Renal cortex interstitium (tissue), 15 donors: Measurements from ENCODE around the gene STIMATE. TPM values are rescaled to one million over a fixed set of nuclear protein-coding genes. Genes with fewer than 3 reads are reported as not detected.

ENCODE experiments used
- DNase-seq, 11 donors: peaks; one replicate each; pipeline ENCODE4 v3.0.0-alpha.2; 2013; ENCODE audit warnings: low read depth in 9 of 11, low spot score in 4 of 11; ENCODE audit errors: extremely low read depth in 1 of 11
- long read RNA-seq, 16 experiments: transcript quantifications; one replicate each; lab custom pipeline, GENCODE V29; 2026
- polyA plus RNA-seq, 3 donors: library from polyadenylated mRNA; unstranded; fragments of 120-200 nt; gene quantifications; one replicate each; pipeline ENCODE4 v1.2.1, GENCODE V29; 2013; ENCODE audit not compliant: insufficient read length in 3 of 3

Gene STIMATE
- 10 to 100 TPM; 14.6 to 17.0 (median 15.9) TPM for polyA plus RNA-seq
- long read RNA-seq, donor 1, full-length matches to known transcripts: 4 of 4 reads
- long read RNA-seq, donor 1, partial matches to known transcripts: 0 of 4 reads
- long read RNA-seq, donor 1, other reads (novel, unspliced or antisense): 0 of 4 reads
- long read RNA-seq, donor 2, full-length matches to known transcripts: 4 of 4 reads
- long read RNA-seq, donor 2, partial matches to known transcripts: 0 of 4 reads
- long read RNA-seq, donor 2, other reads (novel, unspliced or antisense): 0 of 4 reads
- long read RNA-seq, donor 3, full-length matches to known transcripts: 7 of 7 reads
- long read RNA-seq, donor 3, partial matches to known transcripts: 0 of 7 reads
- long read RNA-seq, donor 3, other reads (novel, unspliced or antisense): 0 of 7 reads
- long read RNA-seq, donor 4, full-length matches to known transcripts: 2 of 2 reads
- long read RNA-seq, donor 4, partial matches to known transcripts: 0 of 2 reads
- long read RNA-seq, donor 4, other reads (novel, unspliced or antisense): 0 of 2 reads
- long read RNA-seq, donor 5: 0 reads
- long read RNA-seq, donor 6, full-length matches to known transcripts: 5 of 5 reads
- long read RNA-seq, donor 6, partial matches to known transcripts: 0 of 5 reads
- long read RNA-seq, donor 6, other reads (novel, unspliced or antisense): 0 of 5 reads
- long read RNA-seq, donor 7, full-length matches to known transcripts: 9 of 9 reads
- long read RNA-seq, donor 7, partial matches to known transcripts: 0 of 9 reads
- long read RNA-seq, donor 7, other reads (novel, unspliced or antisense): 0 of 9 reads
- long read RNA-seq, donor 8, full-length matches to known transcripts: 7 of 7 reads
- long read RNA-seq, donor 8, partial matches to known transcripts: 0 of 7 reads
- long read RNA-seq, donor 8, other reads (novel, unspliced or antisense): 0 of 7 reads
- long read RNA-seq, donor 9, full-length matches to known transcripts: 1 of 1 reads
- long read RNA-seq, donor 9, partial matches to known transcripts: 0 of 1 reads
- long read RNA-seq, donor 9, other reads (novel, unspliced or antisense): 0 of 1 reads
- long read RNA-seq, donor 10, full-length matches to known transcripts: 3 of 3 reads
- long read RNA-seq, donor 10, partial matches to known transcripts: 0 of 3 reads
- long read RNA-seq, donor 10, other reads (novel, unspliced or antisense): 0 of 3 reads
- long read RNA-seq, donor 11, full-length matches to known transcripts: 7 of 7 reads
- long read RNA-seq, donor 11, partial matches to known transcripts: 0 of 7 reads
- long read RNA-seq, donor 11, other reads (novel, unspliced or antisense): 0 of 7 reads
- long read RNA-seq, donor 12, full-length matches to known transcripts: 2 of 2 reads
- long read RNA-seq, donor 12, partial matches to known transcripts: 0 of 2 reads
- long read RNA-seq, donor 12, other reads (novel, unspliced or antisense): 0 of 2 reads
- long read RNA-seq, donor 13, full-length matches to known transcripts: 6 of 6 reads
- long read RNA-seq, donor 13, partial matches to known transcripts: 0 of 6 reads
- long read RNA-seq, donor 13, other reads (novel, unspliced or antisense): 0 of 6 reads
- long read RNA-seq, donor 14, full-length matches to known transcripts: 4 of 4 reads
- long read RNA-seq, donor 14, partial matches to known transcripts: 0 of 4 reads
- long read RNA-seq, donor 14, other reads (novel, unspliced or antisense): 0 of 4 reads
- long read RNA-seq, donor 15, full-length matches to known transcripts: 4 of 4 reads
- long read RNA-seq, donor 15, partial matches to known transcripts: 0 of 4 reads
- long read RNA-seq, donor 15, other reads (novel, unspliced or antisense): 0 of 4 reads
- long read RNA-seq, donor 16, full-length matches to known transcripts: 14 of 14 reads
- long read RNA-seq, donor 16, partial matches to known transcripts: 0 of 14 reads
- long read RNA-seq, donor 16, other reads (novel, unspliced or antisense): 0 of 14 reads

DNA sequence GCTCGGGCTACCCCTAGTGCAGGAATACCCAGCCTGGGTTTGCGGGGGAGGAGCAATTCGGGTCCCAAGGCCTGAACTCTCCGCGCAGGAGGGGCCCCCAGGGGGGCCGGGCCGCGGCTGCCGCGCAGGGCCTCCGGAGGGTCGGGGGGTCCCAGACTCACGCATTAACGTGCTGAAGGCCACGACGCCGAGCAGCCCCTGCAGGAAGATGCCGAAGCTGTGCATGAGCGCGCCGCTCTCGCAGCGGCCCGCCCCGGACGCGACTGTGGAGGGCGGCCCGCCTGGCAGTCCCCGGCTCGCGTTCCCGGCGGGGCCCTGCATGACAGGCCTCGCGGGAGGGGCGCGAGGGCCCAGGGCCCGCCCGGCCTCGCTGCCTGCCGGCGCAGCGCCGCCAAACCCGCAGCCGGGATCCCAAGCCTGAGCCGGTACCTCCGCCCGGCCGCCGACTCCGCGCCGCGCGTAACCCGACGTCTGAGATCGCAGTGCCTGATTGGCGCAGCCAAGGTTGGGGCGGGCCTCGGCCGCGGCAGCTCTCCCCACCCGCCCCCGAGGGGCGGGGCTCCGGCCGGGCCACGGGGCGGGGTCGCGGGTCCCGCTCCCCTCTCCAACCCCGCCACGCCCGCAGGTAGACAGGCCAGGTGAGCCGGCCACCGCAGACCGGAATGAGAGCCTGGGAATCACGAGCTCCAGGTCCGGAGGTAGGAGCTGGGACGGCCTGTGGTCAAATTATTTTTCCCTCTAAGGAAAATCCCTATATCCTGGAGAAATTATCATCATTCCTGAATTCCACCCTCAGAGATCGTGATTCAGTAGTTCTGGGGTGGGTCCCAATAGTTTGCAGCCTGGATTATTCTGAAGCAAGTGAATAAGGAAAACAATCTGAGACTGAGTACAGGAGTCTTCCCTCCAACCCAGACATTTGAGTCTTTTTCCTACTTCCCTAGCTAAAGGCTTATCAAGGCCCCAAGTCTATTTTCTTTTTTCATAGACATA is at the start of gene STIMATE:
Gene STIMATE (minus strand): TSS at position 419 of the 993 bp plus-strand sequence. CDS start 98 bp downstream, at position 321.
- DNase-seq: peak; percentile 31 to 73 (median 66)

DNA sequence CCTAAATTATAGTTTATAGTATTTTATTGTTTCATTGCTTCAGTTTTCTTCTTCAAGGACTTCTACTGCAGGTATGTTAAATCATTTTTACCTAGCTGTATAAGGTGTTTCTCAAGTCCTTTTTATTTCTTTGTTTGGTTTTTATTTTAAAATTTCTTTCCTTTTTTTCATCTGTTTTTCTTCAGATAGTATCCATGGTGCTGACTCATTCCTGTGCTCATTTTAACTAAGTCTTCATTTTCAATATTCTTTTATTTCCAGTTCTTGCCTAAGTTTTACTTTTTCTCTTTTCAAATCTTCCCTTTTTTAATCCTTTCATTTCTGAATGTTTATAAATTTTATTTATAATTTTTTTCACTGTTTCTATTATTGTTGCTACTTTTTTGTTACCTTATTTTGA is 42.3 kb upstream of the STIMATE start:
- no peak for DNase-seq

DNA sequence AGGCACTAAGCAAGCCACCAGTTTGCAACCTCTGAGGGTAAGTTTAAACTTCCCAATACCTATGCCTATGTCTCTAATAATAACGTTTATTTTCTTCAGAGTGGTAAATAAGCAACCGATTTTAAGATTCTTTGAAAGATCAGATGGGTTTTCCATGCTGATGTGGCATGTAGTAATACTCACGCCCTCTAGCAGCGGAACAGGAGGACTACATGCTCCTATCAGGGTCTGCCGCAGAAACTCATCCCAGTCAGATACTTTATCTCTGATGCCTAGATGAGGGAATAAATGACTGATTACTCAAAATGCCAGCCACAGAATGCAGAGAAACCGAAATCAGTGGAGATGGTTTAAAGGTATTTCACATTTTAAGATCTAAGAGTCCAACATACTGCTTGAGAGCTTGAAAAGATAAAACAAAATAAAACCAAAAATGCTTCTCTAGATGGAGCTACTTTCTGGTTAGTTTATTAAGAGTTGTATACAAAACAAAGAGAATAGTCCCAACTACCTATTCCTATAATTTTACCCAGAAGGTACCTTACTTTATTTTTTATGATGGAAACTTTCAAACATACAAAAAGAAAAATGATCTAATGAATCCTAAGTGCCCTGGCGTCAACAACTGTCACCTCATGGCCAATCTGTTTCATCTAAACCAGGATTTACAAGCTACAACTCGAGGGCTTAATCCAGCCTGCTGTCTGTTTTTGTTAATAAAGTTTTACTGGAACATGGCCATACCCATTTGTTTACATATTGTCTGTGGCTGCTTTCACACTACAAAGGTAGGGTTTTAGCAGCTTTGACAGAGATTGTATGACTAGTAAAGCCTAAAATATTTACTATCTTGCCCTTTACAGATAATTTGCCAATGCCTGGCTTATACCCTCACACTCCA is 37.5 kb upstream of the STIMATE start:
- DNase-seq: peak; percentile 6 to 43 (median 22)

DNA sequence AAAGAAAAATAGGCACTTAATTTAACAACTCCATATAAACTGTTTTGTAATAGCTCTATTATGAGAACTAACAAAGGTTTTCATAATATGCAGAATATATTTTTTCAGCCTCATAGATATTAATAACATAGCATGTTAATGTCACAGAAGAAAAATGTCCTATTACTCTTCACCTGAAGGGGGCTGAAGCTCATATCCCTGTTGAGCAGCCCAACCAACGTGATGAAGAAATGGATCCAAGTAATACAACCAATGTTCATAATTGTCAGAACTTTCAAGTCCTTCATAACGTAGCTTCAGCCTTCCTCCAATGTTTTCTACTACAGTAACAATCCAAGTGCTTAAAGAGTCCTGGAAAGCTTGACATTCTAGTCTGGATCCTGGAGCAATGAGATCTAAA is 34.5 kb upstream of the STIMATE start:
- no peak for DNase-seq

DNA sequence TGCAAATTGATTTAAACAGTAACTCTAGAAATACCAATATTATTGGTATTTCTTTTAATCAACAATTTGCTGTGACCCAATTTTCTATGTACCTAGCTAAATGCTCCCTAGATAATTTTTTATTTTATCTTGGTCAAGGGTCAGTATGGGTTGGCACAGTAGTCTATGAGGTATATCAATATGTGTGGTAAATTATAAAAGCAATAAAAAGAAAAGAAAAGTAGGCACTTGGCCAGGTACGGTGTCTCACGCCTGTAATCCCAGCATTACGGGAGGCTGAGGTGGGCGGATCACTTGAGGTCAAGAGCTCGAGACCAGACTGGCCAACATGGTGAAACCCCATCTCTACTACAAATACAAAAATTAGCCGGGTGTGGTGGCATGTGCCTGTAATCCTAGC is 34.0 kb upstream of the STIMATE start:
- DNase-seq: no peak

DNA sequence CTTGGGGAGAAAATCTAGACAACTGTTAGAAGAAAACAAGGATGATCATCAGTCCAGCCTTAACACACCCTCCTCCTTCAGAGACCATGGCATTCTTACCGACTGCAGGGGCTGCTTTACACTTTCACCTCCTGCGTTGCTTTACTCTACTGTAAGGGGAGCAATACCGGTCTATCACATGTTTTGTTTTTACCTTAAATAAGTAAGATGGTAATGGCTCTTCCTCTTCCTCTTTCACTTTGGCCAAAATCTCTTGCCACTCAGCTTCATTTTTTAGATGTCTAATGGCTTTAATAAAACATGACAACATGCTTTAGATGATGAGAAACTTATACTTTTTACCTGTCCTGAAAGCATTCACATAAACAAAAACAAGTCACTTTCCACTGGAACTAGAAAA is 33.4 kb upstream of the STIMATE start:
- no peak for DNase-seq

DNA sequence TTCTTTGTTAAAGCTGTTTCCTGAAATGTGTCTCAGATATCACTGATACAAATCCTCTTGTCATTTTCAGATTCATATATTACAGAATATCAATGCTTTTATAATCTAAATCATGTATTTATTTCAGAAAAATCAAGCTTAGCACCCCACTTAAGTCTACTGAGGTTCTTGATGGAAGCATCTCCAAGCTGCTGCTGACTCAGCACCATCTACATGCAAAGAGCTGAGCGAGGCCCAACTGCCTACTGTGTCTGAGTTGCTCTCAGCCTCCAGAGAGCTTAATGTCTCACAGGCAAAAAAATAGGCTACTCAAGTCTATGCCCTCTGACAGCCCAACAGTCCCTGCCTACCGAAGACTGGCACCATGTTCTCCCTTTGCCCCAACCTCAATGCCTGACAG is 29.2 kb upstream of the STIMATE start:
- no peak for DNase-seq

DNA sequence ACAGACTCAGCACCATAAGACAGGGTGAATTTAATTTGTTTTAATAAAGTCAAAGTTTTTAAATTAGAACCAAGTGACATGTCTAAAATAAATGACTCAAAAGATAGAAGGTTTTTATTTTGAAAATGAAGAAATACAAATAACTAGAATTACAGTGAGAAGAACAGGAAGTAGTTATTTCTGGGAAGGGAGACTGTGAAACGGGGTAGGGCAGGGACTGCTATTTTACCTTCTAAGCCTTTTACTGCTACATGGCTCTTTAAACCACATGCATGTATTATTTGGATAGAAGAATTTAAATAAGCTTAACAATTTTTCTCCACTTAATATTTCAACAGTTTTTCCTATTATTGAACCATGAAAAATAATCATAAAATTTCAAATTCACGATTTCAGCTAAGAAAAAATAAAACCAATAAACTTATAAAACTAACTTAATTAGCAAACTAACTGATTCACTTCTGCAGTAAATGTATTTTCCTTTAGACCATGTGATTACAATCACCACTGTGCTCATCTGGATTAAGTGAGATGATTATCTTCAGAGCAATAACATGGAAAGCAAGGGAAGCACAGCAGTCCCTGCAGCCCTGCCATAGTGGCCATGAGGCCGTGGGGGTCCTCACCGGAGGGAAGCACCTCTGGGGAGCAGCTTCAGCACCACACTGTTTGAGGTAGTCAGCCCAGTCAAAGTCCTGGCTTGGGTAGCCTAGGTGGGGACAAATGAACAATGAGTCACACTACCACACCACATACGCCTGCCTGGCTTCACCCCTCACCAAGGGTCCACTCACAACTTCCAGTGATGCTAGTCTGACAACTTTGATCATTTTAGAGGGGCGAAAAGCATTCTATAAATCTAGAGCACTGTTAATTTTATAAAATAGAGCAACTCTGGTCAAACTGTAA is 28.3 kb upstream of the STIMATE start:
- no peak for DNase-seq

DNA sequence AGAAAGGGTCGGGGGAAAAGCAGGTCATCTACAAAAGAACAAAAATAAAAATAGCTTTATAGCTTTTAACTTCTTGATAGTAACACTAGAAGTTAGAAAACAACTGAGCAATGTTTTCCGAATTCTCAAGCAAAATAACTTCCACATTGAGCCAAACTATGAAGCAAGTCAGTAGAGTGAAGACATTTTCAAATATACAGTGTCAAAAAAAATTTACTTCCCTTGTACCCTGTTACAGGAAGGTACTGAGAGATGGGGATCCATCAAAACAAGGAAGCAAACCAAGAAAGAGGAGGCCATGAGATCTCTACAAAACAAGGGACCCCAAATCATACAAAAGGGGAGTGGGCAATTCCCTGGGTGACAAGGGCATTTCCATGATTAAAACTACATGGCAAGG is 26.6 kb upstream of the STIMATE start:
- no peak for DNase-seq

DNA sequence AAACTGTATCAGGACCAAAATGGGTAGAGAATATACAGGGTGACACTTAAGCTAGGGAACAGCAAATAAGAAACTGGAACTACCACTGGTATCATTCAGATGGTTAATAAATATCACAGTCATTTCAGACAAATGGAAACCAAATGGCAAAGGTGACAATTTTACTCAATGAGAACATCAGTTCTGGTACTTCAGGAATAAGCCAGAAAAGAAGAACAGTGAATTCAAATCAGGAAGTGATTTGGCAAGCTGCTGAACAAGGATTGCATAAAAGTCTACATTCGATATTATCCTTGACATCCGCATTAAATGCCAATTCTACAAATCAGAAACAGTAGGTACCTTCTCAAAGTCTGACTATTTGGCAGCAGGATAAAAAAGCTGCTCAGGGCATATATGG is 23.5 kb upstream of the STIMATE start:
- no peak for DNase-seq

DNA sequence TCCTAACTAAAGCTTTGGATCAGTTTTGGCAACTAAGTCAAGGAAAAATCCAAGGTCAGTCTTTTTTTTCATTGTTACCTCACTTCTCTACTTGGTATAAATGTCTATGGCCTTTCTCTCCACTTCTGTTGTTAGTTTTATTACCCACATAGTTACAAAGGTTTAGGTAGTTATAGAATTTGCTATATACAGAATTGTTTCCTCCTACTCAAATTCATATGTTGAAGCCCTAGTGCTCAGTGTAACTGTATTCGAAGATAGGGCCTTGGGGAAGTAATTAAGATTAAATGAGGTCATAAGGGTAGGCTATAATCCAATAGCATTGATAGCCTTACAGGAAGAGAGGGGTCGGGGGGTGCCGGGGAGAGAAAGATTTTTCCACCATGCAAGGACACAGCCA is 19.7 kb upstream of the STIMATE start:
- DNase-seq: no peak

DNA sequence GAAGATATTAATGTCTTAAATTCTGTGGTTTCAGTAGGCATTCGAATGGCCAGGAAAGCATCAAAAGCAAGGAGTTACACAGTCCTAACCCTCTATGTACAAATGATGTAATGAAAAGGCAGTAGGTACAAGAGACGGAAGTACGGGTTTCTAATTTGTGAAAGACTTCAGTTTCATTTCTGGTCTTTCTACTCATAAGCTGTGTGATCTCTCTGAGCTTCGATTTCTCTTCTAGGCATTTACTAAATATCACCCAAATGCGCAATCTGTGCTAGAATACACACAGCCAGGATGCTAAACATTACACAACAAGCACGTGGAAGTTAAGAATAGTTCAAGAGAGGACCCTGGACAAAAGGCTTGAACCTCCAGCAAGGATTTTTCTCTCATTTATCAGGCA is 17.9 kb upstream of the STIMATE start:
- DNase-seq: no peak

DNA sequence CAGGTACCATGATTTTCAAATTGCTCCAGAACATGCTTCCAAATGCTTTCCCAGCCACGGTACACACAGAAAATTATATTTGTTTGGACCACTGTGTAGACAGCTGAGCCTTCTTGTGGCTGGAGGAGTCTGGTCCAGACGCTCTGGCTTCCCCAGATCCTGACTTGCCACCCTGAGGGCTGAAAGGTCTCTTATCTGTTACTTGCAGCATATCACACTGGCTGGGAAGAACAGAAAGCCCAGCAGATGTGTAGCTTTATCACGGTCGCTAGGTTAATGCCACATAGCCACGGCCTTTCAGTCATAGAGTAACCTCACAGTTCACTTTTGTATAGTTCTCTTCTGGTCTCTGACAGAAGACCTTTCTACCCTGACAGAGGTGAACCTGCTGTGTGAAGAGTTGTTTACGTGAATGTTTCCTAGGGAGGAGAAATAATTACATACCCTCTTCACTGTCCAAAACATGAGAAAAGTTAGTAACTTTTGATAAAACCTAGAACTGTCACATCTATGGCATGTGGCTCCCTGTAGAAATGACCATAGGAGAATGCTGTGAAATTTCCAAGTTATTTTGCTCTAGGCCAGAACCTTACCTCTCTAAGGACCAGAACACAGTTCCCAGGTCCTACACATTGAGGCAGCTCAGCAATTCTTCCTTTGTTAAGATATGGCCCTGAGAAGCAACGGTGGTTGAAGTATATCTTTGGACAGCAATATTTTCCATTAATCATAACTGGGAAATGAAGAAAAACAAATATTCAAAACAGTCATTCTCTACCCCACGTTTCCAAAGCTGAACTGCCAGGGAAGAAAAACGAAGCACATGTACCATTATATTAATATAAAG is 15.8 kb upstream of the STIMATE start:
- DNase-seq: no peak

DNA sequence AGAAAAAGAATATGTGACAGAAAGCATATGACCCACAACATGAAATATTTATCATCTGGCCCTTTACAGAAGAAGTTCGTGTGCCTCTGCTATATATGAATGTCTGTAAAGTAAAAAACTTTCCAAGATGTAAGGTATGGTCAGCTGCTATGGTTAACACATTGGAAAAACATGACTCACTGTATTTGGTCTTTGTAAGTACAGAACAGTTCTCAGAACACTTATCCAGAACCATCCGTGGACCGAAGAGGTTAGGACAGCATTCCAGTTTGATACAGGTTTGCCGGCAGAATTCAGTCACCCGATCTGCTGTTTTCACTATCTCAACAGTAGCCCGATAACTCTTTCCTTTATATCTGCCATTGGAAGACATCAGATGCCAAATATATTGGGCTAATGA is 13.5 kb upstream of the STIMATE start:
- no peak for DNase-seq
